Liver (tissue), 9 donors: ENCODE data around the gene COL20A1. TPM values are rescaled to one million over a fixed set of nuclear protein-coding genes. Genes with fewer than 3 reads are reported as not detected.

Source experiments
- DNase-seq: peaks from one replicate; pipeline ENCODE4 v3.0.0-alpha.2; 2017; ENCODE audit warnings: low spot score
- H3K27ac ChIP-seq, 2 donors: one replicate each; pipeline ENCODE4 v1.7.0; 2013; ENCODE audit warnings: inconsistent platforms in 2 of 2, low read length in 2 of 2, control low read depth in 1 of 2, low read depth in 1 of 2, mild to moderate bottlenecking in 1 of 2
- H3K27me3 ChIP-seq, 4 donors: one replicate each; pipeline versions ENCODE4 v1.6.1 to v1.7.0; 2013; ENCODE audit warnings: low read length in 3 of 4, inconsistent platforms in 1 of 4, mild to moderate bottlenecking in 1 of 4, moderate library complexity in 1 of 4; ENCODE audit not compliant: control insufficient read depth in 4 of 4, insufficient read depth in 4 of 4
- H3K36me3 ChIP-seq, 4 donors: one replicate each; pipeline versions ENCODE4 v1.6.1 to v1.7.0; 2013; ENCODE audit warnings: low read length in 3 of 4, mild to moderate bottlenecking in 3 of 4, low read depth in 1 of 4, moderate library complexity in 1 of 4; ENCODE audit not compliant: control insufficient read depth in 4 of 4, insufficient read depth in 3 of 4
- H3K4me1 ChIP-seq, 4 donors: one replicate each; pipeline versions ENCODE4 v1.6.1 to v1.7.0; 2013; ENCODE audit warnings: low read length in 3 of 4, mild to moderate bottlenecking in 3 of 4, moderate library complexity in 1 of 4; ENCODE audit not compliant: control insufficient read depth in 4 of 4, insufficient read depth in 4 of 4
- H3K4me3 ChIP-seq, 3 donors: one replicate each; pipeline versions ENCODE4 v1.6.1 to v1.7.0; 2013; ENCODE audit warnings: low read length in 3 of 3, control low read depth in 1 of 3, low read depth in 1 of 3, mild to moderate bottlenecking in 1 of 3
- H3K9ac ChIP-seq, 2 donors: one replicate each; pipeline ENCODE4 v1.7.0; 2013; ENCODE audit warnings: low read length in 2 of 2, mild to moderate bottlenecking in 2 of 2, moderate library complexity in 2 of 2, control low read depth in 1 of 2, low read depth in 1 of 2
- H3K9me3 ChIP-seq, 4 donors: one replicate each; pipeline versions ENCODE4 v1.6.1 to v1.7.0; 2013; ENCODE audit warnings: low read length in 3 of 4; ENCODE audit not compliant: control insufficient read depth in 4 of 4
- ATF3 ChIP-seq: IDR thresholded peaks from 2 replicates; pipeline ENCODE4 v1.6.1; 2016; ENCODE audit warnings: antibody characterized with exemption
- CTCF ChIP-seq: fragments of 150-350 bp; IDR thresholded peaks from 2 replicates; pipeline ENCODE4 v1.5.1; 2017; ENCODE audit warnings: improper control_type of control experiment, low read depth, low read length; ENCODE audit not compliant: missing input control
- FOXA2 ChIP-seq: IDR thresholded peaks from 2 replicates; pipeline ENCODE4 v1.6.1; 2016; ENCODE audit warnings: antibody characterized with exemption
- HNF4A ChIP-seq, 2 donors: conservative IDR thresholded peaks; 2 replicates each; pipeline ENCODE4 v1.6.1; 2016; ENCODE audit warnings: antibody characterized with exemption in 2 of 2, mild to moderate bottlenecking in 2 of 2
- JUND ChIP-seq, 2 donors: IDR thresholded peaks; 2 replicates each; pipeline ENCODE4 v1.6.1; 2016; ENCODE audit warnings: antibody characterized with exemption in 2 of 2
- NR2F2 ChIP-seq: IDR thresholded peaks from 2 replicates; pipeline ENCODE4 v1.6.1; 2016; ENCODE audit warnings: antibody characterized with exemption
- RAD21 ChIP-seq, 2 donors: IDR thresholded peaks; 2 replicates each; pipeline ENCODE4 v1.6.1; 2016; ENCODE audit warnings: antibody characterized with exemption in 2 of 2, mild to moderate bottlenecking in 2 of 2
- RXRA ChIP-seq, 2 donors: IDR thresholded peaks; 2 replicates each; pipeline ENCODE4 v1.6.1; 2017 to 2018; ENCODE audit warnings: antibody characterized with exemption in 2 of 2, mild to moderate bottlenecking in 1 of 2
- SP1 ChIP-seq: IDR thresholded peaks from 2 replicates; pipeline ENCODE4 v1.6.1; 2018; ENCODE audit warnings: antibody characterized with exemption, mild to moderate bottlenecking
- TAF1 ChIP-seq: conservative IDR thresholded peaks from 2 replicates; pipeline ENCODE4 v1.6.1; 2016; ENCODE audit warnings: antibody characterized with exemption, mild to moderate bottlenecking
- ZBTB33 ChIP-seq: IDR thresholded peaks from 2 replicates; pipeline ENCODE4 v1.6.1; 2016; ENCODE audit warnings: antibody characterized with exemption
- WGBS: extraction: QIAGEN DNeasy Blood & Tissue Kit; methylation state at CpG from one replicate; pipeline ENCODE4 v1.1.7; 2013; 5-methylcytosine and 5-hydroxymethylcytosine counted together
- polyA plus RNA-seq, 2 donors: library from polyadenylated mRNA; stranded (reverse) in 1 of 2; unstranded in 1 of 2; fragments of 200-250 nt in 1 of 2; fragments of >200 nt in 1 of 2; fragmentation: Nextera tagmentation in 1 of 2; extraction: Ambion mirVana in 1 of 2; gene quantifications; one replicate each; pipeline versions ENCODE4 v1.2.1 to v1.2.3, GENCODE V29; 2013 to 2015
- total RNA-seq, 2 donors: library from RNA; depleted of rRNA; stranded (reverse); fragments of >200 nt; gene quantifications; one replicate each; pipeline ENCODE4 v1.2.3, GENCODE V29; 2014
- TF ChIP-seq, protein P1 (sequence below): IDR thresholded peaks from 2 replicates; pipeline ENCODE4 v1.6.1; 2016; ENCODE audit warnings: antibody characterized with exemption, mild to moderate bottlenecking
- donor health status: healthy.
- donor health status: healthy.
- donor health status: healthy.
- donor health status: healthy.
- donor health status: healthy.

The COL20A1 gene
- total and polyA plus RNA-seq, 4 donors, result not detected

DNA sequence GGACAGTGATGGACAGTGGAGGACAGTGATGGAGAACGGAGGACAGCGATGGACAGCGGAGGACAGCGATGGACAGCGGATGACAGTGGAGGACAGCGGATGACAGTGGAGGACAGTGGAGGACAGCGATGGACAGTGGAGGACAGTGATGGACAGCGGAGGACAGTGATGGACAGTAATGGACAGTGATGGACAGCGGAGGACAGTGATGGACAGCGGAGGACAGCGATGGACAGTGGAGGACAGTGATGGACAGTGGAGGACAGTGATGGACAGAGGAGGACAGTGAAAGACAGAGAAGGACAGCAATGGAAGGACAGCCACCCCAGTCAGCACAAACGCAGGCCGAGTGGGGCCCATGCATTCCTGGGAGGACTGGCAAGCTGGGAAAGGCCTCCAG lies 35.4 kb upstream of the COL20A1 start:
- WGBS, result 92% methylated on average over 13 of the region's 13 CpGs
- Histone ChIP-seq H3K27me3 (peaks cover 0 to 13% (median 7%) of the 10 kb centered on the region in 4 donors), H3K9me3 (no peaks in the 10 kb centered on the region), H3K36me3 (no peaks in the 10 kb centered on the region), H3K4me1 (peaks cover 0 to 12% (median 2%) of the 10 kb centered on the region in 4 donors), H3K27ac (no peak overlapping the region), H3K4me3 (no peak overlapping the region), H3K9ac (no peak overlapping the region)
- no peak for DNase-seq
- no peak for TF ChIP-seq CTCF
- TF ChIP-seq, protein P1, sequence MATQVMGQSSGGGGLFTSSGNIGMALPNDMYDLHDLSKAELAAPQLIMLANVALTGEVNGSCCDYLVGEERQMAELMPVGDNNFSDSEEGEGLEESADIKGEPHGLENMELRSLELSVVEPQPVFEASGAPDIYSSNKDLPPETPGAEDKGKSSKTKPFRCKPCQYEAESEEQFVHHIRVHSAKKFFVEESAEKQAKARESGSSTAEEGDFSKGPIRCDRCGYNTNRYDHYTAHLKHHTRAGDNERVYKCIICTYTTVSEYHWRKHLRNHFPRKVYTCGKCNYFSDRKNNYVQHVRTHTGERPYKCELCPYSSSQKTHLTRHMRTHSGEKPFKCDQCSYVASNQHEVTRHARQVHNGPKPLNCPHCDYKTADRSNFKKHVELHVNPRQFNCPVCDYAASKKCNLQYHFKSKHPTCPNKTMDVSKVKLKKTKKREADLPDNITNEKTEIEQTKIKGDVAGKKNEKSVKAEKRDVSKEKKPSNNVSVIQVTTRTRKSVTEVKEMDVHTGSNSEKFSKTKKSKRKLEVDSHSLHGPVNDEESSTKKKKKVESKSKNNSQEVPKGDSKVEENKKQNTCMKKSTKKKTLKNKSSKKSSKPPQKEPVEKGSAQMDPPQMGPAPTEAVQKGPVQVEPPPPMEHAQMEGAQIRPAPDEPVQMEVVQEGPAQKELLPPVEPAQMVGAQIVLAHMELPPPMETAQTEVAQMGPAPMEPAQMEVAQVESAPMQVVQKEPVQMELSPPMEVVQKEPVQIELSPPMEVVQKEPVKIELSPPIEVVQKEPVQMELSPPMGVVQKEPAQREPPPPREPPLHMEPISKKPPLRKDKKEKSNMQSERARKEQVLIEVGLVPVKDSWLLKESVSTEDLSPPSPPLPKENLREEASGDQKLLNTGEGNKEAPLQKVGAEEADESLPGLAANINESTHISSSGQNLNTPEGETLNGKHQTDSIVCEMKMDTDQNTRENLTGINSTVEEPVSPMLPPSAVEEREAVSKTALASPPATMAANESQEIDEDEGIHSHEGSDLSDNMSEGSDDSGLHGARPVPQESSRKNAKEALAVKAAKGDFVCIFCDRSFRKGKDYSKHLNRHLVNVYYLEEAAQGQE, result no peak
- TF ChIP-seq RXRA (IDR thresholded peaks at IDR 0.05), result no peak
- no peak for TF ChIP-seq SP1
- no peak for TF ChIP-seq ZBTB33
- no peak for TF ChIP-seq JUND (IDR thresholded peaks at IDR 0.05)
- no peak for TF ChIP-seq NR2F2
- no peak for TF ChIP-seq HNF4A (conservative IDR thresholded peaks at IDR 0.05)
- TF ChIP-seq ATF3, result no peak
- no peak for TF ChIP-seq TAF1
- TF ChIP-seq RAD21 (IDR thresholded peaks at IDR 0.05), result no peak
- TF ChIP-seq FOXA2, result no peak

GRCh38 chr20:63258781-63259180 lies 34.2 kb upstream of the COL20A1 start:
- Histone ChIP-seq H3K9me3 (no peaks in the 10 kb centered on the region), H3K36me3 (no peaks in the 10 kb centered on the region), H3K4me1 (peaks cover 0 to 4% (median 0%) of the 10 kb centered on the region in 4 donors), H3K27ac (no peak overlapping the region), H3K4me3 (no peak overlapping the region), H3K27me3 (peaks cover 0 to 11% (median 6%) of the 10 kb centered on the region in 4 donors), H3K9ac (no peak overlapping the region)
- DNase-seq, result no peak
- no peak for TF ChIP-seq CTCF
- WGBS, result 57% methylated on average over 8 of the region's 8 CpGs
